AG09309 (cell line): ENCODE data around the gene SIGLEC15.

Experiments
- DNase-seq: peaks from one replicate; pipeline ENCODE4 v3.0.0-alpha.2; 2010; ENCODE audit warnings: low read depth
- H3K4me3 ChIP-seq: 2 replicates; pipeline ENCODE4 v1.5.1; 2011; ENCODE audit warnings: mild to moderate bottlenecking, low read depth, low read length, moderate library complexity; ENCODE audit not compliant: control insufficient read depth
- CTCF ChIP-seq: IDR thresholded peaks from 2 replicates; pipeline ENCODE4 v1.5.1; 2011; ENCODE audit warnings: mild to moderate bottlenecking, low read depth, low read length, inconsistent platforms; ENCODE audit not compliant: insufficient read depth, control insufficient read depth; ENCODE audit errors: missing control alignments

SIGLEC15 gene

GRCh38 chr18:45830917-45831316 is 5.4 kb downstream of the SIGLEC15 start:
- no peak for DNase-seq
- TF ChIP-seq CTCF: no peak

GRCh38 chr18:45833846-45834245 is 8.4 kb downstream of the SIGLEC15 start:
- H3K4me3 ChIP-seq: no peak overlapping the region
- no peak for DNase-seq
- no peak for TF ChIP-seq CTCF

More at GRCh38 chr18:45830917-45831316, 5.4 kb downstream of the SIGLEC15 start:
- no peak overlapping the region for H3K4me3 ChIP-seq

DNA sequence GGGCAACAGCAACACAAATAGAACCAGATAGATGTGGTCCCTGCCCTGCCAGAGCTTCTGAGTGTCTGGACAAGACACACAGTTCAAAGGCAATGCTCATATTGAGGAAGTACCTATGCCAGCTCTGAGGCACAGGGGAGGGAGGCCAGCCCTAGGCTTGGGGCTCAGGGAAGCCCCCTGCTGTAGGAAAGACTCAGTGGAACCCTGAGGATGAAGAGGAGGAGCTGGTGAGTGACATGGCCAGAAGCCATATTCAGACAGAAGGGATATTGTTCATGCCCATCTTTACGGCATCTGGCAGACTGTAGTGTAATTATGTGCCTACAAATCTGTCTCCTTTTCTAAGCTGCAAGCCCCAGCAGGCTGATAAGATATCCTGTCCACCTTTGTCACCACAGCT is 8.8 kb downstream of the SIGLEC15 start:
- no peak for DNase-seq
- no peak overlapping the region for H3K4me3 ChIP-seq
- no peak for TF ChIP-seq CTCF

DNA sequence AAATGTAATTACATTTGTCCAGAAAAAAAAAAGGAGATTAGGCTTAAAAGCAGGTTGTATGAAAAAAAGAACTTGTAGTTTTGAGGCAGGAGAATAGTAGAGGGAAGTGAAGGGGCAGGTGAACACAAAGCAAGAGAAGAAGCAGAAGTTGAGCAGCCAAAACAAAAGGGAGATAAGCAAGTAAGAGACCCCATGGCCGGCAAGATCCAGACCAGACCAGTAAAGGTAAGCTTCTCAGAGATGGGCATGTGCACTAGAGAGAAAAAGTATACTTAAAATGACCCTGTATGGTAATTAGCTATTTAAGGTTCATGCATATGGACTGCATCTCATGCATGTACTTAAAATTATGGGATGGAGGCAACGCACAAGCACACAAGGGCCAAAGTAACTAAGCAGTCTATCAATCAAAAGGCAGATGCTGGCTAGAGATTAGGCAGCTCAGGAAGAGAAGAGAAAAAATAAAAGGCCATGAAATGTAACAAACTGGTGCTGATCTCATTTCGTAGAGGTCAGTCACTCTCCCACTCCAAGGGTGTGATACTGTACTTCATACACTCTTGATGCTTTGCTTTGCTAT is 9.7 kb downstream of the SIGLEC15 start:
- no peak for TF ChIP-seq CTCF
- no peak overlapping the region for H3K4me3 ChIP-seq
- no peak for DNase-seq

DNA sequence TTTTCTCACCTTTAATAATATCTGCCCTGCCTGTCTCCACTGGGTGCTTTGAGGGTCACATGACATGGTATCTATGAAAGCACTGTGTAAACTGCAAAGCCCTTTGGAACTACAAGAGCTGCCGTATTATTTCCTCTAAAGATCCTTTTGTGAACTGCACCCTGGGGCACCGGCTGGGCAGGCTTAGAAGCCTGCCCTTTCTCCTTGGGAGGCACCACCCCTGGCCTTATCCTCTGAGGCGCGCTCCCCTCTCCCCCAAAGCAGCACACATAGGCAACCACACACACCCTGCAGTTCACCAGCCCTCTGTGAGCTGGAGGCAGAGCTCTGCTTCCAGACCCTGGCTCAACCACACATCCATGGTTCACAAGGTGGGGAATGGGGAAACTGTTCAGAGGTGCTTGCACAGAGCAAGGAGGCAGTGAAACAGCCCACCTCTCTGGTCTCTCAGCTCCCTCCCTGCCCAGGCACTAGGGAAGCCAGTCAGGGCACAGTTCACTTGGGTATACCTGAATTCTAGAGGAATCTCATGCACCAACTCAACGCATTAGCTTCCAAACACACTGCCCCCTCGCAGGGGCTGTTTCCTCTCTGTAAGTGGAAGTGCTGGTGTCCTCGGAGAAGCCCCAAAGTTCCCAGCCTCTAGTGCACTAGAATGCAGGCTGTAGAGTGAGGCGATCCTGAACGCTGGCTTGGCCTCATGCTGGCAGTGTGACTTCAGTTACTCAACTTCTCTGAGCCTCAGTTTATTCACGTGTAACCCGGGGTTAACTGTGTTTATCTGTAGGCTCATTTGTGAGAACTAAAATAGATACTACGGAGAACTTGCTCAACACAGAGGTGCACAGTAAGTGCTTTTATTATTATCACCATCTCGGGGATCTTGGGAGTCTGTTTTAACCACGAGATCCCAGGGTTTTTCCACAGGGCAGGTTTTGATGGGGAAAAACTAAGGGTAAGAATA is 11.0 kb downstream of the SIGLEC15 start:
- no peak for TF ChIP-seq CTCF
- H3K4me3 ChIP-seq: no peak overlapping the region
- DNase-seq: no peak

DNA sequence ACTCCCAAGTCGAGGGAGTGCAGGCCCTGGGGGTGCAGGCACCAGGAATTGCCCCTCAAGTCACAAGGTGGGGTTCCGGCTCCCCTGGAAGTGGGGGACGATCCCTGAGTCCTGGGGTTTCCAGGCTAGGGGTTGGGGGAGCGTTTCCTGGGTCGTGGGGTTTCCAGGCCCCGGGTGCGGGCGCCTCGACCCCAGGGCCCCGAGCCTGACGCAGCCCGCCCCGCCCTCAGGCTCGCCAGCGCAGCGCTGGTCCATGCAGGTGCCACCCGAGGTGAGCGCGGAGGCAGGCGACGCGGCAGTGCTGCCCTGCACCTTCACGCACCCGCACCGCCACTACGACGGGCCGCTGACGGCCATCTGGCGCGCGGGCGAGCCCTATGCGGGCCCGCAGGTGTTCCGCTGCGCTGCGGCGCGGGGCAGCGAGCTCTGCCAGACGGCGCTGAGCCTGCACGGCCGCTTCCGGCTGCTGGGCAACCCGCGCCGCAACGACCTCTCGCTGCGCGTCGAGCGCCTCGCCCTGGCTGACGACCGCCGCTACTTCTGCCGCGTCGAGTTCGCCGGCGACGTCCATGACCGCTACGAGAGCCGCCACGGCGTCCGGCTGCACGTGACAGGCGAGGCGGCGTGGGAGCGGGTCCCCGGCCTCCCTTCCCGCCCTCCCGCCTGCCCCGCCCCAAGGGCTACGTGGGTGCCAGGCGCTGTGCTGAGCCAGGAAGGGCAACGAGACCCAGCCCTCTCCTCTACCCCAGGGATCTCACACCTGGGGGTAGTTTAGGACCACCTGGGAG is 12.0 kb downstream of the SIGLEC15 start:
- TF ChIP-seq CTCF: peak; percentile 14
- no peak for DNase-seq
- H3K4me3 ChIP-seq: no peak overlapping the region
